Transverse colon (tissue), 4 donors: ENCODE results near the gene OXTR. TPM values are rescaled to one million over a fixed set of nuclear protein-coding genes. Genes with fewer than 3 reads are reported as not detected.

Experiments
- DNase-seq: peaks from one replicate; pipeline ENCODE4 v3.0.0-alpha.2; 2019
- H3K27ac ChIP-seq, 4 donors: fragments of 200-600 bp; sonication (generic); 2 replicates each; pipeline ENCODE4 v1.5.1; 2016 to 2018; ENCODE audit warnings: inconsistent platforms in 4 of 4
- H3K27me3 ChIP-seq: fragments of 200-600 bp; sonication (generic); 2 replicates; pipeline ENCODE4 v1.5.1; 2017; ENCODE audit warnings: inconsistent platforms
- H3K36me3 ChIP-seq, 4 donors: fragments of 200-600 bp; sonication (generic); 2 replicates each; pipeline ENCODE4 v1.5.1; 2017 to 2019; ENCODE audit warnings: inconsistent platforms in 4 of 4
- H3K4me1 ChIP-seq, 4 donors: fragments of 200-600 bp; sonication (generic); 2 replicates each; pipeline ENCODE4 v1.5.1; 2017 to 2020; ENCODE audit warnings: inconsistent platforms in 4 of 4
- H3K4me3 ChIP-seq, 4 donors: fragments of 200-600 bp; sonication (generic); 1 replicate in 1 of 4; 2 replicates in 3 of 4; pipeline versions ENCODE4 v1.5.1 to v1.6.1; 2017 to 2019; ENCODE audit warnings: inconsistent platforms in 4 of 4
- H3K9me3 ChIP-seq, 2 donors: fragments of 200-600 bp; sonication (generic); 2 replicates each; pipeline ENCODE4 v1.5.1; 2017 to 2019; ENCODE audit warnings: inconsistent platforms in 2 of 2
- CTCF ChIP-seq, 5 experiments: fragments of 200-600 bp in 3 of 5; fragments of 450-650 bp in 2 of 5; sonication (generic) in 3 of 5; IDR thresholded peaks; 1 replicate in 2 of 5; 2 replicates in 3 of 5; pipeline ENCODE4 v1.5.1; 2016 to 2017; ENCODE audit warnings: antibody characterized with exemption in 5 of 5, inconsistent platforms in 3 of 5, mild to moderate bottlenecking in 2 of 5, moderate library complexity in 1 of 5
- EP300 ChIP-seq: sonication (generic); formaldehyde crosslinking; IDR thresholded peaks from one replicate; pipeline ENCODE4 v1.6.1; 2017; ENCODE audit warnings: antibody characterized with exemption, low read depth
- POLR2A ChIP-seq: fragments of 450-650 bp; IDR thresholded peaks from one replicate; pipeline ENCODE4 v1.6.1; 2016; ENCODE audit warnings: antibody characterized with exemption, mild to moderate bottlenecking, moderate library complexity
- POLR2AphosphoS5 ChIP-seq, 3 donors: sonication (generic); formaldehyde crosslinking; IDR thresholded peaks; one replicate each; pipeline ENCODE4 v1.6.1; 2016; ENCODE audit warnings: antibody characterized with exemption in 3 of 3
- WGBS, 2 donors: methylation state at CpG; one replicate each; pipeline ENCODE4 v1.1.5; 2018; ENCODE audit warnings: low coverage in 1 of 2; 5-methylcytosine and 5-hydroxymethylcytosine counted together
- in situ Hi-C, 4 donors: fragments of 200-750 bp; cut with MboI; loops; one replicate each; pipeline versions ENCODE4 v1.15.0 to v1.15.1; 2017; ENCODE audit warnings: low sequenced_read_pairs in 3 of 4, low pct_ligation_motif_present in 1 of 4, low pct_unique_long_range_greater_than_20kb in 1 of 4
- intact Hi-C: fragments of 100-400 bp; cut with DNase I; formaldehyde crosslinking; loops from one replicate; pipeline ENCODE4 v1.15.1; 2023; ENCODE audit warnings: low total_unique reads
- total RNA-seq, 4 donors: library from RNA; depleted of rRNA; stranded (reverse); fragments of >200 nt; gene quantifications; one replicate each; pipeline ENCODE4 v1.1.0, GENCODE V29; 2016

The OXTR gene
- total RNA-seq, 4 donors from 2014 or later: 0.27 to 1.1 TPM; not detected in 2

- no peak overlapping the region for H3K4me3 ChIP-seq
- no peaks in the 10 kb centered on the region for H3K36me3 ChIP-seq
- no peaks in the 10 kb centered on the region for H3K27me3 ChIP-seq
- no peaks in the 10 kb centered on the region for H3K9me3 ChIP-seq
- no peak overlapping the region for H3K27ac ChIP-seq
- no peaks in the 10 kb centered on the region for H3K4me1 ChIP-seq
- TF ChIP-seq CTCF (IDR thresholded peaks at IDR 0.05): no peak
- no peak for TF ChIP-seq POLR2A
- TF ChIP-seq EP300: no peak
- no peak for TF ChIP-seq POLR2AphosphoS5 (IDR thresholded peaks at IDR 0.05)
- 59 to 79% methylated on average over 2 to 6 of the region's 6 CpGs for WGBS, 2 donors
- in situ Hi-C loops: no loop called here
- no peak for DNase-seq
- intact Hi-C loops: no loop called here
Measured at GRCh38 chr3:8755564-8756237, 13.7 kb downstream of the OXTR start.

- no peak for DNase-seq
- no peak overlapping the region for H3K27ac ChIP-seq
- WGBS, 2 donors: 25 to 31% methylated on average over 2 to 3 of the region's 3 CpGs
- H3K9me3 ChIP-seq: no peaks in the 10 kb centered on the region
- intact Hi-C loops (no loop called here), in situ Hi-C loops (no loop called here)
- no peaks in the 10 kb centered on the region for H3K36me3 ChIP-seq
- TF ChIP-seq CTCF (IDR thresholded peaks at IDR 0.05): no peak
- no peak for TF ChIP-seq EP300
- TF ChIP-seq POLR2A: no peak
- no peak for TF ChIP-seq POLR2AphosphoS5 (IDR thresholded peaks at IDR 0.05)
- no peaks in the 10 kb centered on the region for H3K4me1 ChIP-seq
- no peaks in the 10 kb centered on the region for H3K27me3 ChIP-seq
- no peak overlapping the region for H3K4me3 ChIP-seq
Measured at GRCh38 chr3:8755097-8755496, 14.3 kb downstream of the OXTR start.

GRCh38 chr3:8752832-8753231 lies 16.6 kb downstream of the OXTR start:
- TF ChIP-seq EP300 (no peak), POLR2AphosphoS5 (IDR thresholded peaks at IDR 0.05) (no peak), POLR2A (no peak), CTCF (IDR thresholded peaks at IDR 0.05) (no peak)
- Histone ChIP-seq H3K27ac (no peak overlapping the region), H3K36me3 (no peaks in the 10 kb centered on the region), H3K4me3 (no peak overlapping the region), H3K4me1 (no peaks in the 10 kb centered on the region), H3K27me3 (no peaks in the 10 kb centered on the region), H3K9me3 (no peaks in the 10 kb centered on the region)
- DNase-seq: no peak
- in situ Hi-C loops: no loop called here
- intact Hi-C loops: no loop called here
- WGBS, 2 donors: 87 to 90% methylated on average over 7 to 14 of the region's 14 CpGs

GRCh38 chr3:8749316-8749715 lies 20.1 kb downstream of the OXTR start:
- Histone ChIP-seq H3K36me3 (no peaks in the 10 kb centered on the region), H3K4me1 (no peaks in the 10 kb centered on the region), H3K27me3 (no peaks in the 10 kb centered on the region), H3K9me3 (no peaks in the 10 kb centered on the region), H3K27ac (no peak overlapping the region), H3K4me3 (no peak overlapping the region)
- TF ChIP-seq POLR2A (no peak), EP300 (no peak), POLR2AphosphoS5 (IDR thresholded peaks at IDR 0.05) (no peak), CTCF (IDR thresholded peaks at IDR 0.05) (no peak)
- in situ Hi-C loops: no loop called here
- intact Hi-C loops: no loop called here
- DNase-seq: no peak
- 89 to 100% methylated on average over 1 to 3 of the region's 3 CpGs for WGBS, 2 donors
